OCI-LY1 (cell line): Measurements from ENCODE around the gene FBXO10.

Experiments used
- H2AFZ ChIP-seq: fragments of 200-600 bp; sonication (generic), shearing (Covaris generic); 2 replicates; pipeline ENCODE4 v1.6.0; 2014; ENCODE audit warnings: antibody characterized with exemption, mild to moderate bottlenecking, low read length
- H3F3A ChIP-seq: fragments of 200-600 bp; sonication (generic), shearing (Covaris generic); 2 replicates; pipeline ENCODE4 v1.6.0; 2014; ENCODE audit warnings: mild to moderate bottlenecking, antibody characterized with exemption, low read length, moderate library complexity; ENCODE audit not compliant: insufficient read depth
- H3K27ac ChIP-seq: fragments of 200-600 bp; sonication (generic); 2 replicates; pipeline ENCODE4 v1.5.1; 2014; ENCODE audit warnings: low read length, mixed run types, mild to moderate bottlenecking, low read depth; ENCODE audit not compliant: poor library complexity, severe bottlenecking
- H3K27me3 ChIP-seq: fragments of 200-600 bp; sonication (generic); 2 replicates; pipeline ENCODE4 v1.6.0; 2014; ENCODE audit warnings: antibody characterized with exemption, mild to moderate bottlenecking, low read length, moderate library complexity; ENCODE audit not compliant: insufficient read depth
- H3K36me3 ChIP-seq: fragments of 200-600 bp; sonication (generic); 2 replicates; pipeline ENCODE4 v1.6.1; 2014; ENCODE audit warnings: mild to moderate bottlenecking, antibody characterized with exemption, low read length, moderate library complexity, mixed read lengths; ENCODE audit not compliant: insufficient read depth
- H3K4me1 ChIP-seq: fragments of 200-600 bp; sonication (generic); 2 replicates; pipeline ENCODE4 v1.5.1; 2014; ENCODE audit warnings: mild to moderate bottlenecking, low read length, moderate library complexity; ENCODE audit not compliant: insufficient read depth, severe bottlenecking
- H3K4me2 ChIP-seq: fragments of 200-600 bp; sonication (generic), shearing (Covaris generic); 2 replicates; pipeline ENCODE4 v1.6.1; 2014; ENCODE audit warnings: low read length
- H3K4me3 ChIP-seq: fragments of 200-600 bp; sonication (generic); 2 replicates; pipeline ENCODE4 v1.5.1; 2014; ENCODE audit warnings: low read length, low read depth, mild to moderate bottlenecking, mixed read lengths; ENCODE audit not compliant: poor library complexity, severe bottlenecking
- H3K79me2 ChIP-seq: fragments of 200-600 bp; shearing (Covaris generic); 2 replicates; pipeline ENCODE4 v1.6.1; 2016; ENCODE audit warnings: mixed run types, low read length, mixed read lengths; ENCODE audit not compliant: insufficient read depth
- H3K9ac ChIP-seq: fragments of 200-600 bp; sonication (generic), shearing (Covaris generic); 2 replicates; pipeline ENCODE4 v1.6.1; 2014; ENCODE audit warnings: mild to moderate bottlenecking, low read length, mixed read lengths
- H3K9me2 ChIP-seq: fragments of 200-600 bp; sonication (generic), shearing (Covaris generic); 2 replicates; pipeline ENCODE4 v1.6.1; 2014; ENCODE audit warnings: low read depth, mild to moderate bottlenecking, low read length, mixed read lengths
- H3K9me3 ChIP-seq: fragments of 200-600 bp; shearing (Covaris generic); 2 replicates; pipeline ENCODE4 v1.6.1; 2014; ENCODE audit warnings: low read length, mixed read lengths
- H4K20me1 ChIP-seq: fragments of 200-600 bp; sonication (generic), shearing (Covaris generic); 2 replicates; pipeline ENCODE4 v1.6.0; 2016; ENCODE audit warnings: mild to moderate bottlenecking, low read length; ENCODE audit not compliant: insufficient read depth
- EZH2 ChIP-seq: fragments of 200-600 bp; sonication (generic), shearing (Covaris generic); IDR thresholded peaks from 2 replicates; pipeline ENCODE4 v1.8.0; 2017; ENCODE audit warnings: borderline replicate concordance, mixed run types, mild to moderate bottlenecking, antibody characterized with exemption, low read length, moderate library complexity, mixed read lengths
- TF ChIP-seq, protein P1 (sequence below): fragments of 200-600 bp; sonication (generic), shearing (Covaris generic); IDR thresholded peaks from 2 replicates; pipeline ENCODE4 v1.5.1; 2017; ENCODE audit warnings: mild to moderate bottlenecking, antibody characterized with exemption, low read length, moderate library complexity, mixed read lengths

Gene FBXO10

DNA sequence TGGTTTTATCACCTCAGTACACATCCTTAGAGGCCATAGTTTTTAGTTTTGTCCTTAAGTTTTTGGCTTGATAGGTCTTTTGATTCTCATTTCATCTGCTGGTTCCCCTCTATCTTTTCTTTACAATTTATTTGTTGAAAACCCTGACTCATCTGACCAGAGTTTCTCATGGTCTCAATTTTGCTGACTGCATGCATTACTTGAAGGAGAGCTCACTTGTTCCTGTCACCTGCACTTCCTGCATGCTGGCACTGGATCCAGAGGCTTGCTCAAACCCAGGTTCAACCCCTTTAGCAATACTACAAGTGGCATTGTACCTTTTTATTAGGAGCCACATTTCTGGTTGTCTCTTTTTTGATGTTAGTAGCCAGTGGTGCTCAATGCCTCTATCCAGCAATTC is 26.7 kb downstream of the FBXO10 start:
- Histone ChIP-seq H3K9me2 (no peaks in the 10 kb centered on the region), H3K79me2 (no peaks in the 10 kb centered on the region), H4K20me1 (no peaks in the 10 kb centered on the region), H3F3A (no peaks in the 10 kb centered on the region), H3K27ac (no peak overlapping the region), H3K36me3 (peaks cover 17% of the 10 kb centered on the region), H3K4me1 (peaks cover 17% of the 10 kb centered on the region), H3K9me3 (no peaks in the 10 kb centered on the region), H3K4me3 (no peak overlapping the region), H3K4me2 (no peak overlapping the region), H3K27me3 (no peaks in the 10 kb centered on the region), H3K9ac (no peak overlapping the region), H2AFZ (no peak overlapping the region)
- TF ChIP-seq, protein P1, sequence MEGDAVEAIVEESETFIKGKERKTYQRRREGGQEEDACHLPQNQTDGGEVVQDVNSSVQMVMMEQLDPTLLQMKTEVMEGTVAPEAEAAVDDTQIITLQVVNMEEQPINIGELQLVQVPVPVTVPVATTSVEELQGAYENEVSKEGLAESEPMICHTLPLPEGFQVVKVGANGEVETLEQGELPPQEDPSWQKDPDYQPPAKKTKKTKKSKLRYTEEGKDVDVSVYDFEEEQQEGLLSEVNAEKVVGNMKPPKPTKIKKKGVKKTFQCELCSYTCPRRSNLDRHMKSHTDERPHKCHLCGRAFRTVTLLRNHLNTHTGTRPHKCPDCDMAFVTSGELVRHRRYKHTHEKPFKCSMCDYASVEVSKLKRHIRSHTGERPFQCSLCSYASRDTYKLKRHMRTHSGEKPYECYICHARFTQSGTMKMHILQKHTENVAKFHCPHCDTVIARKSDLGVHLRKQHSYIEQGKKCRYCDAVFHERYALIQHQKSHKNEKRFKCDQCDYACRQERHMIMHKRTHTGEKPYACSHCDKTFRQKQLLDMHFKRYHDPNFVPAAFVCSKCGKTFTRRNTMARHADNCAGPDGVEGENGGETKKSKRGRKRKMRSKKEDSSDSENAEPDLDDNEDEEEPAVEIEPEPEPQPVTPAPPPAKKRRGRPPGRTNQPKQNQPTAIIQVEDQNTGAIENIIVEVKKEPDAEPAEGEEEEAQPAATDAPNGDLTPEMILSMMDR, result no peak
- no peak for TF ChIP-seq EZH2

DNA sequence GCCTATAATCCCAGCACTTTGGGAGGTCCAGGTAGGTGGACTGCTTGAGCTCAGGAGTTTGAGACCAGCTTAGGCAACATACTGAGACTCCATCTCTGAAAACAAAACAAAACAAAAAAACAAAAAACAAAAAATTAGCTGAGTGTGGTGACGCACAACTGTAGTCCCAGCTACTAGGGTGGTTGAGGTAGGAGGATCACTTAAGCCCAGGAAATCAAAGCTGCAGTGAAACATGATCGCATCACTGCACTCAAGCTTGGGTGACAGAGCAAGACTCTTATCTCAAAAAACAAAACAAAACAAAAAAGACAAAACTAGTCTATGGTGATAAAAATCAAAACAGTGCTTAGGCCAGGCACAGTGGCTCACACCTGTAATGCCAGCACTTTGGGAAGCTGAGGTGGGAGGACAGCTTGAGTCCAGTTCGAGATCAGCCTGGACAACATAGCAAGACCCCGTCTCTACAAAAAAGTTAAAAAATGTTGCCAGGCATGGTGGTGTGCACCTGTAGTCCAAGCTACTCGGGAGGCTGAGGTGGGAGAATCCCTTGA is 28.8 kb downstream of the FBXO10 start:
- H3F3A ChIP-seq, result no peaks in the 10 kb centered on the region

DNA sequence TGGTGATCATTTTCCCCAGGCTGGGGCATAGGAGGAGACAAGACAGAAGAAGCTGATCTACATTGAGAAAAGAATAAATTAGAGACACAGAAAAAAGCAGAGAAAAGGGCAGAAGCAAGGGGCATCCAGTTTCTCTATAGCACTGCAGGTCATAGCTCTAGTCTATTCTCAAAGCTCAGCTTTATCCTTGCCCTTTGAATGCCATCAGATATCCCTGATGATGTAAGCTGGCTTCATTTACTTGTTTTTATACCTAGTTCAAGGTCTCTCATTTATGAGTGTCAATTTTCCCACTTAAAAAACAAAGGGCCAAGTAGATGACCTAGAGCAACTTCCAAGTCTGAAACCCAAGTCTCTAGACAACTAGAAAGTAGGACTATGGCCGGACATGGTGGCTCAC is 32.7 kb downstream of the FBXO10 start:
- TF ChIP-seq, protein P1, result no peak
- TF ChIP-seq EZH2, result no peak
- H3K4me1 ChIP-seq, result no peaks in the 10 kb centered on the region
- no peak overlapping the region for H3K27ac ChIP-seq
- no peaks in the 10 kb centered on the region for H3K9me2 ChIP-seq
- H3K4me2 ChIP-seq, result no peak overlapping the region
- H3K79me2 ChIP-seq, result no peaks in the 10 kb centered on the region
- H3K9ac ChIP-seq, result no peak overlapping the region
- no peaks in the 10 kb centered on the region for H3K9me3 ChIP-seq
- no peaks in the 10 kb centered on the region for H4K20me1 ChIP-seq
- no peaks in the 10 kb centered on the region for H3F3A ChIP-seq
- H2AFZ ChIP-seq, result no peak overlapping the region
- H3K4me3 ChIP-seq, result no peak overlapping the region
- peaks cover 48% of the 10 kb centered on the region for H3K36me3 ChIP-seq
- H3K27me3 ChIP-seq, result no peaks in the 10 kb centered on the region

More for the DNA sequence above, 28.8 kb downstream of the FBXO10 start:
- no peak overlapping the region for H3K9ac ChIP-seq
- H3K4me1 ChIP-seq, result peaks cover 17% of the 10 kb centered on the region
- no peaks in the 10 kb centered on the region for H3K9me2 ChIP-seq
- H3K9me3 ChIP-seq, result no peaks in the 10 kb centered on the region
- peaks cover 17% of the 10 kb centered on the region for H3K36me3 ChIP-seq
- H4K20me1 ChIP-seq, result no peaks in the 10 kb centered on the region
- H3K4me2 ChIP-seq, result no peak overlapping the region
- H3K27me3 ChIP-seq, result no peaks in the 10 kb centered on the region
- H3K4me3 ChIP-seq, result no peak overlapping the region
- no peak overlapping the region for H2AFZ ChIP-seq
- H3K27ac ChIP-seq, result no peak overlapping the region
- TF ChIP-seq, protein P1, result no peak
- TF ChIP-seq EZH2, result no peak
- no peaks in the 10 kb centered on the region for H3K79me2 ChIP-seq
